A204.1 (cell line): Measurements from ENCODE around the gene TCF12.

ENCODE experiments used
- FAIRE-seq: peaks from 2 replicates; lab custom pipeline; 2012; peaks lifted over from hg19 to GRCh38; lab: Jason Lieb, UNC

The TCF12 gene

GRCh38 chr15:57171426-57171825 lies 253.0 kb downstream of the TCF12 start:
- no peak for FAIRE-seq

DNA sequence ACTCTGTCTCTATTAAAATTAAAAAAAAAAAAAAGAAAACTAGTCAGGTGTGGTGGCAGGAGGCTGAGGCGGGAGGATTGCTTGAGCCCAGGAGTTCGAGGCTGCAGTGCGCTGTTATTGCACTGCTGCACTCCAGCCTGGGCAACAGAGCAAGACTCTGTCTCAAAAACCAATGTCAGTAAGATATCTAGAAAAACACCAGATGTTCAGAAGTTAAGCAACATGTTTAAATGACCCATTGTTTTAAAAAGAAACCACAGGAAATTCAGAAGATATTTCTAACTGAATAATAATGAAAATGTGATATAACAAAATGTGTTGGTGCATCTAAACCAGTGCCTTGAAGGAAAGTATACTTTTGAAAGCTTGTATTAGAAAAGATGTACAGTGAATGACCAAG lies 254.5 kb downstream of the TCF12 start:
- no peak for FAIRE-seq

GRCh38 chr15:57183041-57183440 lies 264.6 kb downstream of the TCF12 start:
- FAIRE-seq = no peak

GRCh38 chr15:57183614-57184344 lies 265.3 kb downstream of the TCF12 start:
- FAIRE-seq = no peak

DNA sequence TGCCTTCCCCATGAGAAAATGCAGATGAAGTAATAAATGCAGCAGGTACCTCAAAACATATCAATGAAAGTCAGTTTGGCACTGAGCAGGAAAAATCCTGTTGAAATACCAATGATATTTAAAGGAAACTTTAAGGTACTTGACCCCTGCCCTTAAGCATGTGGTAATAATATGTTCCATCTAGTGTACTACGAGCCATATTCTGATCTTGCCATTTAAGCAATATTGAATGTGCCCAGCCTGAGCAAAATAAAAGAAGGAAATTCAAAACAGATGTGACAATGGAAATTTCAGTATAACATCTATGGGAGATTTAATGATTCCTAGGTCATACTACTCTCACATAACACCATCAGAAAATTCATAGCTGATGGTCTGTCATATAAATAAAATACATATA lies 266.1 kb downstream of the TCF12 start:
- FAIRE-seq = no peak

DNA sequence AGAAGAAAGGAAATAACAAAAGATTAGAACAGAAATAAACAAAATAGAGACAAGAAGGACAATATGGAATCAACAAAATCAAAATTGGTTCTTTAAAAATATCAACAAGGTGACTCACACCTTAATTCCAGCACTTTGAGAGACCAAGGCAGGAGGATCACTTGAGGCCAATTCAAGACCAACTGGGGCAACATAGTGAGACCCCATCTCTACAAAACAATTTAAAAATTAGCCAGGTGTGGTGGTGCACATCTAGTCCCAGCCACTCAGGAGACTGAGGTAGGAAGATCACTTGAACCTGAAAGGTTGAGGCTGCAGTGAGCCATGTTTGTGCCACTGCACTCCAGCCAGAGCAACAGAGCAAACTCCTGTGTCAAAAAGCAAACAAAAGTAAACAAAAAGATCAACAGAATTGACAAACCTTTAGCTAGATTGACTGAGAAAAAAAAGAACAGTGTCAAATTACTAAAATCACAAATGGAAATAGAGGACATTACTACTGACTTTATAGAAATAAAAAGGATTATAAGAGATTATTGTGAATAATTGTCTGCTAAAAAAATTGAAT lies 267.1 kb downstream of the TCF12 start:
- FAIRE-seq = no peak

GRCh38 chr15:57189466-57189865 lies 271.0 kb downstream of the TCF12 start:
- no peak for FAIRE-seq

GRCh38 chr15:57190208-57190607 lies 271.8 kb downstream of the TCF12 start:
- FAIRE-seq = no peak

GRCh38 chr15:57193161-57193560 lies 274.7 kb downstream of the TCF12 start:
- FAIRE-seq = no peak

DNA sequence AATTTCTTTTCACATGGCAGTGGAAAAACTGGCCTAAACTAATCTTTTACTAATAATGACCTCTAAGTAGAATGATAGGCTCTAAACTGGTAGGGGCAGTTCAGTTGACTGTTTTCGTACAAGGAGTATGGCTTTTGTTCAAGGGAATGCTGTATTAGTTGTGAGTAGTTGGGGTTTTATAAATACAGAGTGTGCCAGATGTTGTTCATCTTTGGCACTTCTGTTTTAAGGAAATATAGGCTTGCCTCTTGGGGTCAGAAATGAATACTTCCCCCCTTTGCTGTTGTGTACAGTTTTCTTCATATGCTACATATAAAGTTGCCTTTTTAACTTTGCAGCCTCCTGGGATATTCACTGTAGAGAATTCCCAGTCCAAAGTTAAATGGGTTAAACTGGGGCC lies 276.9 kb downstream of the TCF12 start:
- no peak for FAIRE-seq

DNA sequence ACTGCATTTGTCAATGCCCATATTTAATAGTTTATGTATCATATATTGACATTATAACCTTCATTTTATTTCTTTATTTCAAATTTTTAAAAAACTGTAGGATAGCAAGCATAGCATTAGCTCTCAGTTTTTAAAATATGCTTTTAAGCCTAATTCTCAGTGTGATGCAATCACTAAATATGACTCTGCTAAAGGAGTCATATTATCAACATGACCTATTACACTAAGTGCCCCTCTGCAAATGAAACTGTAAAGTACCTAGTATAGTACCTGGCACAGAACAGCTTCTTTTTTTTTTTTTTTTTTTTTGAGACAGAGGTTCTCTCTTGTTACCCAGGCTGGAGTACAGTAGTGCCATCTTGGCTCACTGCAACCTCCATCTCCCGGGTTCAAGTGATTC lies 278.4 kb downstream of the TCF12 start:
- FAIRE-seq = no peak

DNA sequence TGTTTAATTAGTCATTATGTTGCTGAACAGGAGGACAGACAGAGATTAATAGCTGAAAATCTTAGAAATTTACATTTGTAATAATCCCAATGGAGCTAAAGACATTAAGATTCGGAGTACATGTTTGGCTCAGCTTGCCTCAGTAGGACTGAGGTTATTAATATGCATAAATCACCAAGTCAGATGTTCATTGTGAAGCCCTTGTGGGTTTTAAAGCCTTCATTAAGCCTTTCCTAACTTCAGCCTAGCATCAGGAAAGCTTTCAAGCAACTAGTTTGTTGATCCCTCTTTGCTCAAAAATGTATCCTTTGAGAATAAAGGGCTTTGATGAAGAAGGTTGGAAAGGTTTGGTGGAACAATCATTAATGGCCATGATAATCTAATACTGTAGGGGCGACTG lies 279.7 kb downstream of the TCF12 start:
- FAIRE-seq = no peak

DNA sequence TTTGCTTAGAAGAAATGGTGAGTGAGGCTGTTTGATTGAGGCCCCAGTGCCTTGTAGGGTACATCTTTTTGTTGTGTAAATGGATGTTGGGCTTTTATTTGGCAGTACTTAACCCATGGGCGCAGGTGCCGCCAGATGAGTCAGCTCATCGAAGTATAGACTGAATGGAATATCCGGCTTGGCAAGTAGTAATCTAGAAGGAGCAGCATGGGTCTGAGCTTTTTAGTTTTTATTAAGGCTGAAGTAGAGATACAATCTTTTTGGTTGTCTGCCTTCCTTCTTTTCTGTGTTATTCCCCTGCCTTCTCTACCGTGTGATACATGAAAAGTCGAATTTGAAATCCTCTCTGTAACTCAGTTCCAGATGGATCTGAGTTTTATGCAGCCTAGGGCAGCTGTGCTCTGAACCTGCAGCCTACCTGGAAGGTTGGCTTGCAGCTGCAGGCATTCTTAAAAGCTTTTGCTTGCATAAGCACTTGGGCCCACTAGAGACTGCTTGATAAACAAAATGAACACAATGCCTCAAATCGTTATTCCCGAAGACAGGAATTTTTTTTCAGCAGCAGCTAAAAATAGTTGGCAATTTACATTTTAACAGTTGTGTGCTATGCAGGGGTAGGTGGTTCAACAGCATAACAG lies 280.3 kb downstream of the TCF12 start:
- no peak for FAIRE-seq

- FAIRE-seq = no peak
These were observed 283.1 kb downstream of the TCF12 start for GRCh38 chr15:57201578-57201977.

DNA sequence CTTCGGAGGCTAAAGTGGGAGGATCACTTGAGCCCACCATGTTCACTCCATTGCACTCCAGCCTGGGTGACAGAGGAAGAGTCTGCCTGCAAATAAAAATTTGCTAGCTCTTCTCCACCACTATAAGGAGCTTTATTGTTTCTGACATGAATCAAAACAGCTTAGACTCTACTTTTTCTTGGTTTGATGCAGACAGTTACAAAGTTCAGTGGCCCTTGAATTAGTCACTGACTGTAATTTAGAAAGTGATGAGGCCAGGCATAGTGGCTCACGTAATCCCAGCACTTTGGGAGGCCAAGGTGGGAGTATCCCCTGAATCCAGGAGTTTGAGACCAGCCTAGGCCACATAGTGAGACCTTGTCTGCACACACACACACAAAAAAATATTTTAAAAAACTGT lies 285.5 kb downstream of the TCF12 start:
- FAIRE-seq = no peak

DNA sequence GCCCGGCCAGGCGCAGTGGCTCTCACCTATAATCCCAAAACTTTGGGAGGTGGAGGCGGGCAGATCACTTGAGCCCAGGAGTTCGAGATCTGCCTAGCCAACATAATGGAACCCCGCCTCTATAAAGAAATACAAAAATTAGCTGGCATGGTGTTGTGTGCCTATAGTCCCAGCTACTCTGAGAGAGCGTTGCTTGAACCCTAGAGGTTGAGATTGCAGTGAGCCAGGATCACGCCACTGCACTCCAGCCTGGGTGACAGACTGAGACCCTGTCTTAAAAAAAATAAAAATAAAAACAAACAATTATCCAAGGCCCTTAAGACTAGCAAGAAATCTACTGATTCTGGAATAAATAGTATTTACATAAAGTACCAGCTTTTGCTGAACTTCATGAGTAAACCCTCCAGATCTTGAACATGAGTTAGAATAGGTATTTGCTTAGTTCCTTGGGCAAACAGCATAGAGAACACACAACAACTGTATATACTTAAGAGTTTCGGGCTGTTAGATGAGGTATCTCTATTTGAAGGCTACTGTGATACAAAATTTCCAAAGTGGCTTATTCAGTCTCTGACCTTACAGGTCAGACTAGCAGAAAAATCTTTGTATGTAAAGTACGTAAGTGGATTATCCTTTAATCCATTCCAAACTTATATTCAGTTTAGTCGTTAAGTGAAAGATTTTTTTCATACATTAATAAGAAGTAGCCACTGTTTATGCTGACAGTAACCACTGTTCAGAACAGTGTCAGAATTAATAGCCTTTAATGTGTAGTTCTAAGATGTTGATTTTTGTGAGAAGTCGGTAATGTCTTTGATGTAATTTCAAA lies 286.8 kb downstream of the TCF12 start:
- no peak for FAIRE-seq

DNA sequence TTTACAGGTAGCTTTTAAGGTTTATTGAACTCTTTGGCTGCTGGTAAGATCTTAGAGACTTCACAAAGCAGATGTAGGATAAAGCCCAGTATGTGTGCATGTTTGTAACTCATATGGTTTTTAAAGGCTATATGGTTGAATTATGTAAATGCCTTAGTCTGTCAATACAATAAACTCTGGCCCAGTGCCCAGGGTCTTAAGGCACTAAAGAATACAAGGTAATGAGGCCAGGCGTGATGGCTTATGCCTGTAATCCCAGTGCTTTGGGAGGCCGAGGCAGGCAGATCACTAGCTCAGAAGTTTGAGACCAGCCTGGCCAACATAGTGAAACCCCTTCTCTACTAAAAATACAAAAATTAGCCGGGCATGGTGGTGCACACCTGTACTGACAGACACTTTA lies 287.6 kb downstream of the TCF12 start:
- no peak for FAIRE-seq

- FAIRE-seq = no peak
These were observed 295.4 kb downstream of the TCF12 start for GRCh38 chr15:57213862-57214261.

GRCh38 chr15:57215326-57215725 lies 296.9 kb downstream of the TCF12 start:
- no peak for FAIRE-seq

DNA sequence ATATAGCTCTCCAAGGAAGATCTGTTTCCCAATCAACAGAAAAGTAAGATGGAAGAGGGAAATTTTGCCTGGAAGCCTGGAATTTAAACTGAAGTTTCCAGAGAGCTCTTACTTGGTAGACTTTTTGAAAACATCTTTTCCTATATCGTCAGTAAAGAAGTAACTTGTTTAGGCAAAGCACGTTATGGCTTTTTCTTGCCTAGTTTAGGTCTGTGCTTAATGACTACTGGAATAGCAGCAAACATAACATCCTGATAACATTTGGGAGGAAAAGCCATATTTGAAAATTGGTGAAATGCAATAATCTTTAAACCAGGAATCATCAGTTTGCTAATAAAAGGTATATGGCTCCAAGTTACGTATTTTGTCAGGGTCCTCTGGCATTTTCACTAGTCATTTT lies 297.4 kb downstream of the TCF12 start:
- no peak for FAIRE-seq

- no peak for FAIRE-seq
These were observed 297.8 kb downstream of the TCF12 start for GRCh38 chr15:57216288-57216687.

DNA sequence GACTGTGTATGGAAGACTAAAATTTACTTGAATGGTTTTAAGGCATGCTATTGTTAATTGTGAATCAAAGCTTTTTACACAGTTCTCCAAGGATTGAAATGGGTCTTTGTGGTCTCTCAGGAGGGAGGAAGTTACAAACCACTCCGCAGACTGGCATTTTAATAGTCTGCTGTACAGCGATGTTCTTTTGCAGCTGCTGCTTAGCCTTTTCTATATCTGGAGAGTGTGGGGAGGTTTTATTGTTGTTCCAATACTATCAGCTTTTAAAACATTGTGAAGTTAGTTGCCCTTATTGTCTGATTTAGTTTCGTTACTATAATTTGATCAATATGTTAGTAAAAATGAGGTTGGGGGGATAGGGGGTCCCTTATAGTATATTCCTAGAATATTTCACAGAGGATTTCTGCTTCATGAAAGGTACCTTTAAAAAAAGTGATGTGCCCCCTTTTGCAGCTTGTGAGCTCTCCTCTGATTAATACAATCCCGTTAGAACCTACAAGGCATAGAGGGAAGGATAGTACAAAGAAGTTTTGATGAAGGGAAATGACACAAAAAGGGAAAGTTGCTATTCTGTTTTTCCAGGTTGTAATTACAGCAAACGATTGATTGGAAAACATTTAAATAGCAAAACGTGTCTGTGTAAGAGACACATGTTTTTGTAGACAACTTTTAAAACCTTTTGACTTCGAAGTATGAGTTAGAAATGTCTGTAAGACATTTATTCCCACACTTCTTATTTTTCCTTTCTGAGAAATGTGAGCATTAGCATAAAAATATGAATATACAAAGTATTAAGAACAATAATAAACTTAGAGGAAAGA lies 299.5 kb downstream of the TCF12 start:
- no peak for FAIRE-seq
